NCI-H82 (cell line): ENCODE results near the gene CYP3A4.
"Not testable (repeated sequence)": the region's sequence is repeated elsewhere in the genome, so short reads cannot be mapped to it uniquely, and the experiment has no call there.

Experiments
- DNase-seq: peaks from one replicate; lab custom pipeline; 2025; lab: John Stamatoyannopoulos, UW

CYP3A4 gene

DNA sequence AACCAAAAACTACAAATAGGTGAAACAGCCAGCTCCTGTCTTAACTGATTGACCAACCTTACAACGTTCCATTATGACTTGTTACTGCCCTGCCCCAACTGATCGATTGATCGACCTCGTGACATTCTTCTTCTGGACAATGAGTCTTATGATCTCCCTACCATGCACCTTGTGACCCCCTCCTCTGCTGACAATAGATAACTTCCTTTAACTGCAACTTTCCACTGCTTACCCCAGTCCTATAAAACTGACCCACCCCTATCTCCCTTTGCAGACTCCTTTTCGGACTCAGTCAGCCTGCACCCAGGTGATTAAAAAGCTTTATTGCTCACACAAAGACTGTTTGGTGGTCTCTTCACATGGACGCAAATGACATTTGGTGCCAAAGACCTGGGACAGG, 60.8 kb downstream of the CYP3A4 start:
- not testable (repeated sequence) for DNase-seq

DNA sequence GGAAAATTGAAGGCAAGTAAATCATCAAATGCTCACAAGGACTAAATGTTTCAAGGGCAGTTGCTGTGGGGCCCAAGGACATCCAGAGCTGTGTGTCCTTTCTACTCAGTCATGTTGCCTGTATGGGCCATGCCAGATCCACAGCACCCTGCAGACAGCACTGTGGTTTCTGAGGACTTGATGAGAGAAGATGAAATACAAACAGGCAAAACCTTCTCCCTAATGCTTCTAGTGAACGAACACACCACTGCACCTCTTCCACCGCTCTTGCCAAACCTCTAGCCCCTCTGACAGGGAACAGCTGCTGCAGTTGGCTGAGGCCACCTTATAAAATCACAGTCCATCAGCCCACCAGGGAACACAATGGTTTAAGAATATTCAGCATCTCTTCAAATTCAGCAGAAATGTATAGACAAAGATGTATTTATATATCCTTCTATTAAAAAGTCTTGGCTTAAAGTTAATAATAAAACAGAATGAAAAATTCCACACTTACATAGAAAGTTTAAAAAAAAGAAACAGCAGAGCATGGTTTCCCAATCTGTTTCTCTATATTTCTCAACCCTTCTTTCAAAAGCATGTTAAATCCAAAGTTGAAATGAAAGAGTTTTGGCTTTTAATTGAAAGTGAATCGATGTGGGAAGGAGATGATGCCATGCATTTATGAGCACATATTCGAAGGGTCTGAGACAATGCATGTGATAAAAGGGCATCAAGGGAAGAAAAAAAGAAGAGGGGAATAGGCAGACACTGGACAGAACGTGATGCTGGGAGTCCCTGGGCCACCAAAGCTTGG, 63.0 kb downstream of the CYP3A4 start:
- no peak for DNase-seq

DNA sequence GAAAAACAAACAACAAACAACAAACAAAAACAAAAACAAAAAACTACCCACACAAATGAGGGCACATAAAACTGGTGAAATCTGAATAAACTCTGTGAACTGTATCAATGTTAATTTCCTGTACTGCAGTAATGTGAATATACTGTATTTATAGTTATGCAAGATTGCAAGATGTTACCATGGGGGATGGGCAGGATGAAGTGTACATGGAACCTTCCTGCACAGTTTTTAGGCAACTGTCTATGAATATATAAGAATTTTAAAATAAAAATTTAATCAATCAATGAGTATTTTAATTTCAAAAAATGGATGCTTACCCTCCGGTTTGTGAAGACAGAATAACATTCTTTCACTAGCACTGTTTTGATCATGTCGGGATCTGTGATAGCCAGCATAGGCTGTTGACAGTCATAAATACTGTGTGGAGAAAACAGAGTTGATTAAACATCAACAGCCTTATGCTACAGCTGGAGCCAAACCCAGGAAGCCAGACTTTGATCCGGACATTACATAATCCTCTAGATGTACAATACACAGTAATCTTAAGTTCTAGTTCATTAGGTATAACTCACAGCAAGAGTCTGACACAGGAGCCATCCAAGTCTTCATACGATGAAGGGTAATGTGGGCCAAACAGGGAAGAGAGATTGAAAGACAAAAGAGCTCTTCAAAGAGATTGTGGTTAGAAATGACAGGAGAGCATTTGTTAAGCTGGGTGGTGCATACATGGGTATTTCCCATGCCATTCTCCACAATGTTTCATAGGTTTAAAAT, 63.8 kb downstream of the CYP3A4 start:
- DNase-seq: no peak

DNA sequence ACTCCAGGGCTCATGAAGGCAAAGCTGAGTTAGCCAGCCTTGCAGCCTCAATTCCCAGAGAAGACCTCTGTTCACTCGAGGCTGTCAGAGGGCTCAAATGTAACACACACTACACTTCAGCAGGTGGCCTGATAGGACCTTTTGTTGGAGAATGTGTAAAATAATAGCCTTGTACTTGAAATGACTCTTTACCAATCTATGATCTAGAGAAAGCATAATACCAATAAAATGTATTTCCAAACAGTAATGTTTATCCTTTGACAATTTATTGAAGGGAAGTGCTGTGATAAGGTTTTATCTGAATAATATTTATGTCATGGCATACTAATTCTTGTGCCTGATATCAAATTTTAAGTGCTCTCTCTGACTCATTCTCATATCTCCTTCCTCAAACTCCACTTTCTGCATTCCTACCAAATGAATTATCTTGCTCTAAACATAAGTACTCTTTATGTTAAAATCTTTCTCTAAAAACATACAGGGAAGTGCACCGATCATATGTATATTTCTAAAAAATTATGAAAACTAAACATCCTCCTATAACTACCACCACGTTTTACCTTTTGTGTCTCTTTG, 69.9 kb downstream of the CYP3A4 start:
- DNase-seq: no peak

DNA sequence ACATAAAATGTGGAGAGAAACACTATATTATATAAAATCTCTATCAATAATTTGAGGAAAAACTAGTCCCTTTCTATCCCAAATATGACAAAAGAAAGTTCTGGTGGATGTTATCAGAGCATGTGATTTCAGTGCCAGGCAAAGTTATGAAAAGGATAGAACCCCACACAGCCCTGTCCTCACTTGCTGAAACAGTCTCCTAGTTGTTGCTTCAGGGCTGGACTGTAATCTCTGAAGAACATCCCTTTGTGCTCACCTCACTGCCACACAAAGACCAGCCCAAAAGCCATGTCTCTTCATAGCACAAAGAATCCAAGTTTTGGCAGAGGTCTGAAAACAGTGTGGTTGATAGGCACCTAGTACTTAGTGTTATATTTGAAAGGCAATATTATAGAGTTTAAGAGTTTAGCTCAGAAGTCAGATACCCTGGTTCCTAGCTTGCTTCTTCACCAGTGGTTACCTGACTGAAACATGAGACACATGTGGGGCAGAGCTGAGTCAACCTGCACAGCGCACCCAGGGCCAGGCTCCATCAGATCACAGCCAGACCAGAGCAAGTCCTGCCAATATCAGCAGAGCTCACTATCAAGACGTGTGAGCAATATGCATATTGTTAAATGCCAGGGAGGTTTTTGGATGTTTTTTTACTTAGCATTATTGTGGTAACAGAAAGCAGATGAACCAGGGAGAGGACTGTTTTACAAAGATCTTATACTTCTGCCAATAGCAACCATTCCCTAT, 74.0 kb downstream of the CYP3A4 start:
- DNase-seq: no peak

DNA sequence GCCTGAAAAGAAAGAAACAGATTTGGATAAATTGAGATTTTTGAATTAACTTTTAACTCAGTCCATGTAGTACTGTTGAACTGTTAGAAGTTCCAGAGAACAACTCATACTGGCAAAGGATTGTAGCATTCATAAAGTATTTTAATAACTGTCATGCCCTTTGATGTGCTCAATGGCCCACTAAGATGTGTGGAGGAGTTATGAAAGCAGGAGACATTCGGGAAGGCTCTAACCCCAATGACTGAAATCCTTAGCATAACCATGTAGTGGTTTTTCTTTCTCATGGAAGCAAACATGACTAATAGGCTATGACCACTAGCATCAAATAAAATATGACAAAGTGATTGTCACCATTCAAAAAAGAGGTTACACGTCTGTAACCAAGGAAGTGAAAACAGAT, 74.7 kb downstream of the CYP3A4 start:
- no peak for DNase-seq

DNA sequence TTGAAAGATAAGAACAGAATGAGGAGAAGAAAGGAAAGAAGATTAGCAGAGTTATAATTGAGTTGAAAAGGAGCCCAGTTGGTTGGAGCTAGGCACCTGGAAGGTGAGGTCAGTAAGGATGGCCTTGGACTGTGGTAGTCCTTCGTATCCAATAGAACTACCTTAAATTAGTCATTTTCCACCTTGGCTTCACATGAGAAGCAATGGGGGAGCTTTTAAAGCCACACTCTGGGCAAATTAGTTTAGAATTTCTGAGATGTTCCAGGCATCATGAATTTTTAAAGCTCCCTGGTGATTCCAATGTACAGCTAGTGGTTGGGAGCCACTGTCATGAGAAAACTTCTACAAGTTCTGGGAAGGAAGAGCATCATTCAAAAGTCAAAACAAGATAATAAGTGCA, 76.9 kb downstream of the CYP3A4 start:
- DNase-seq: no peak
